NAMALWA (cell line): ENCODE results near the gene IGSF9B.
"Not testable (repeated sequence)": the region's sequence is repeated elsewhere in the genome, so short reads cannot be mapped to it uniquely, and the experiment has no call there.

Experiments used
- DNase-seq: peaks from one replicate; pipeline ENCODE4 v3.0.0-alpha.2; 2015; ENCODE audit warnings: low spot score

IGSF9B gene, protein sequence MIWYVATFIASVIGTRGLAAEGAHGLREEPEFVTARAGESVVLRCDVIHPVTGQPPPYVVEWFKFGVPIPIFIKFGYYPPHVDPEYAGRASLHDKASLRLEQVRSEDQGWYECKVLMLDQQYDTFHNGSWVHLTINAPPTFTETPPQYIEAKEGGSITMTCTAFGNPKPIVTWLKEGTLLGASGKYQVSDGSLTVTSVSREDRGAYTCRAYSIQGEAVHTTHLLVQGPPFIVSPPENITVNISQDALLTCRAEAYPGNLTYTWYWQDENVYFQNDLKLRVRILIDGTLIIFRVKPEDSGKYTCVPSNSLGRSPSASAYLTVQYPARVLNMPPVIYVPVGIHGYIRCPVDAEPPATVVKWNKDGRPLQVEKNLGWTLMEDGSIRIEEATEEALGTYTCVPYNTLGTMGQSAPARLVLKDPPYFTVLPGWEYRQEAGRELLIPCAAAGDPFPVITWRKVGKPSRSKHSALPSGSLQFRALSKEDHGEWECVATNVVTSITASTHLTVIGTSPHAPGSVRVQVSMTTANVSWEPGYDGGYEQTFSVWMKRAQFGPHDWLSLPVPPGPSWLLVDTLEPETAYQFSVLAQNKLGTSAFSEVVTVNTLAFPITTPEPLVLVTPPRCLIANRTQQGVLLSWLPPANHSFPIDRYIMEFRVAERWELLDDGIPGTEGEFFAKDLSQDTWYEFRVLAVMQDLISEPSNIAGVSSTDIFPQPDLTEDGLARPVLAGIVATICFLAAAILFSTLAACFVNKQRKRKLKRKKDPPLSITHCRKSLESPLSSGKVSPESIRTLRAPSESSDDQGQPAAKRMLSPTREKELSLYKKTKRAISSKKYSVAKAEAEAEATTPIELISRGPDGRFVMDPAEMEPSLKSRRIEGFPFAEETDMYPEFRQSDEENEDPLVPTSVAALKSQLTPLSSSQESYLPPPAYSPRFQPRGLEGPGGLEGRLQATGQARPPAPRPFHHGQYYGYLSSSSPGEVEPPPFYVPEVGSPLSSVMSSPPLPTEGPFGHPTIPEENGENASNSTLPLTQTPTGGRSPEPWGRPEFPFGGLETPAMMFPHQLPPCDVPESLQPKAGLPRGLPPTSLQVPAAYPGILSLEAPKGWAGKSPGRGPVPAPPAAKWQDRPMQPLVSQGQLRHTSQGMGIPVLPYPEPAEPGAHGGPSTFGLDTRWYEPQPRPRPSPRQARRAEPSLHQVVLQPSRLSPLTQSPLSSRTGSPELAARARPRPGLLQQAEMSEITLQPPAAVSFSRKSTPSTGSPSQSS (N-terminal part only)

DNA sequence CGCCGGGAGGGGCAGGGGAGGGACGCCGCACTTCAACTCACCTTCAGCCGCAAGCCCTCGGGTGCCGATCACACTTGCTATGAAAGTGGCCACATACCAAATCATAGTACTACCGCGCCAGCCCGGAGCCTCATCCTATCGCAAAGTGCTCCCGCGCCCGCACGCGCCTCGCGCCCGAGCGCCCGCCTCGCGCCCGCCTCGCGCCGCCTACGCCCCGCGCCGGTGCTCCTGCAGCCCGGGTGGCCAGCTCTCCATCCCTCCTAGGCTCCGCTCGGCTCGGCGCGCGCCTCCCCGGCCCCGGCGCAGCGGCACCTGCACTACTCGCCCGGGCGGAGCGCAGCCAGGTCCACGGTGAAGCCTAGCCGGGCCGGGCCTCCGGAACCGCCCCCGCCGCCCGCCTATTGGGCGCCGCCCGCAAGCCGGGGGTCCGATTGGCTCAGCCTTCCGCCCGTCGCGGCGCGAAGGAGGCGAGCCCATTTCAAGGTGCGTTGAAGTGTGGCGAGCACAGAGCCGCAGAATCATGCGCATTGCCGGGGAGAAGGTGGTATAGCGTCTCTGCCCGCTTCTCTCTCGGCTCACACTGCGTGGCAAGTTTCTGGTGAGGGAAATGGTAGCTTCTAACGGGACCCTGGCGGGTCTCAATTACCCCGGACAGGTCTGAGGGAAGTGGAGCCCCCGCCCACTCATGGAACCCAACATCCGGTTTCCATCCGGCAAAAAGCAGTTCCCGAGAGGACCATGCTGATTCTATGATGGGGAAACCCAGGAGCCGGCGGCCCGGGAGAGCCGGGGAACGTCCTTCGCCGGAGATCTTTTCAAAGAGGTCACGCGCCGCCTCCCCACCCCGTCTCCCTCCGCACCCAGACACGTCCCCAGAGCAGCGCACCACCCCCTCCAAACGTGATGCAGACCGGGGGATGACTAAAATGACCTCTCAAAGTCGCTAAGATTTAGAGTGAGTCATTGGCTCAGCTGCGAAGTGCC, at the start of gene IGSF9B:
IGSF9B (minus strand) TSS at position 319 of the 984 bp plus-strand sequence; CDS start at position 105, 214 bp downstream.
- DNase-seq: peak; percentile 75

DNA sequence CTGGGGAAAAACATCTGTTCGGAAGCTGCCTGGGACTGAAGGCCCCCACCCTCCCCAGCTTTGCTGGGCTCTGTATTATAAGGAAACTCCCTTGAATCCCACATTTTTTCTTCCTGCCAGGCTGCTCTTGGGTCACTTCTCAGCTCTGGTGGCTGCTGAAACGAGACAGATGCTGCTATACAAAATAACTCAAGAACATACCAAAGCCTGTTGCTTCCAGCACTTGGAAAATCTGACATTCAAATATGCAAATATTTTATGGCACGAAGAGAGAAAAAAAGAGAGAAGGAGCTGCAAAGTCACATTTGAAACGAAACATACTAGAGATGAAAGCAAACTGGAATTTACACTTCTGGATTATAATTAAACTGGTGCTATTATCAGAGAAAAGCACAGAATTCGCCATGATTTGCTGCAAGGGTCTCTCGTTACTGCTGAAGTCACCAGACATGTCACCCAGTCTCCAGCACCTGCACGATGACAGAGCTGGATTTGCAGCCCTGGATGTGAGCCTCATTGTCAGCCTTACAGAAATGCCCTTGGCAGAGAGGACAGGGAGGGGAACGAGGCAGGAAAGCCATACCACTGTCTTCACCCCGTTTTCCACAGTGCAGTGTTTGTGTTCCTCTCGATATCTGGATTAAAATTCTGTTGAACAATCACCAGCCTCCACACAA, 47.9 kb upstream of the IGSF9B start:
- no peak for DNase-seq

DNA sequence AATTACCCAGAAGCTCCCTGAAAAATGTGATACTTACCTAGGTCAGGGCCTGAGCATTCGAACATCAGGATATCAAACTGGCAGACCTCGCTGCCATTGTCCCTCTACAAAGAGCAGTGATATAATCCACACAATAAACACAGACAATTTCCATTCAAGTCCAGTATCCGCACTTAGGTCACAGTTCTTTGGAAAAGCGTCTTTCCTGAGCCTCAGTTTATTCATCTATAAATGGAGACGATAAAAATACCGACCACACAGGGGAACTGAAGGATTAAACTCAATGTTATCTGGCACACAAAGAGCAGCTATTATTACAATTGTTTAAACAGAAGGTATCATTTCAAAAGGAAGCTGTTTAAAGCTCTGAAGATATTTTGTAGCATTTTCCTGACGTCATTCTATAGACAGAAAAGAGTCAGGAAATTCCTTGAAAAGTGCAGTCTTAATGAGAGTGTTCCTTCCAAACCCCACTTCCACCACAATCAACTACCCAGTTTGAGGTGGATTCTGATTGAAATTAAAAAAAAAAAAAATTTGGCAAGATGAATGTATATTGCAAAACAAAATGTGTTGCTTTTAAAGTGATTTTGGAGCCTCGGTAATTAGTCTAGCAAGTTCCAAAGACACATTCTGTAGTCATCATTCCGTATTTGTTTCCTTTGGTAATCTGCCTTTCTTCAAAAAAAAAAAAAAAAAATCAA, 47.2 kb upstream of the IGSF9B start:
- DNase-seq: no peak

DNA sequence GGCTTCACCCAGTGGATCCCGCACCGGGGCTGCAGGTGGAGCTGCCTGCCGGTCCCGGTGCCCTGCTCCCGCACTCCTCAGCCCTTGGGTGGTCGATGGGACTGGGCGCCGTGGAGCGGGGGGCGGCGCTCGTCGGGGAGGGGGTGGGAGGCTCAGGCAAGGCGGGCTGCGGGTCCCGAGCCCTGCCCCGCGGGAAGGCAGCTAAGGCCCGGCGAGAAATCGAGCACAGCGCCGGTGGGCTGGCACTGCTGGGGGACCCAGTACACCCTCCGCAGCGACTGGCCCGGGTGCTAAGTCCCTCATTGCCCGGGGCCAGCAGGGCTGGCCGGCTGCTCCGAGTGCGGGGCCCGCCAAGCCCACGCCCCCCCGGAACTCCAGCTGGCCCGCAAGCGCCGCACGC, 46.1 kb upstream of the IGSF9B start:
- not testable (repeated sequence) for DNase-seq

DNA sequence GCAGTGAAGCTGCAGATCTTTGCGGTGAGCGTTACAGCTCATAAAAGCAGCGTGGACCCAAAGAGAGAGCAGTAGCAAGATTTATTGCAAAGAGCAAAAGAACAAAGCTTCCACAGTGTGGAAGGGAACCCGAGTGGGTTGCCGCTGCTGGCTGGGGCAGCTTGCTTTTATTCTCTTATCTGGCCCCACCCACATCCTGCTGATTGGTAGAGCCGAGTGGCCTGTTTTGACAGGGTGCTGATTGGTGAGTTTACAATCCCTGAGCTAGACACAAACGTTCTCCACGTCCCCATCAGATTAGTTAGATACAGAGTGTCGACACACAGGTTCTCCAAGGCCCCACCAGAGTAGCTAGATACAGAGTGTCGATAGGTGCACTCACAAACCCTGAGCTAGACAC, 45.6 kb upstream of the IGSF9B start:
- DNase-seq: not testable (repeated sequence)

DNA sequence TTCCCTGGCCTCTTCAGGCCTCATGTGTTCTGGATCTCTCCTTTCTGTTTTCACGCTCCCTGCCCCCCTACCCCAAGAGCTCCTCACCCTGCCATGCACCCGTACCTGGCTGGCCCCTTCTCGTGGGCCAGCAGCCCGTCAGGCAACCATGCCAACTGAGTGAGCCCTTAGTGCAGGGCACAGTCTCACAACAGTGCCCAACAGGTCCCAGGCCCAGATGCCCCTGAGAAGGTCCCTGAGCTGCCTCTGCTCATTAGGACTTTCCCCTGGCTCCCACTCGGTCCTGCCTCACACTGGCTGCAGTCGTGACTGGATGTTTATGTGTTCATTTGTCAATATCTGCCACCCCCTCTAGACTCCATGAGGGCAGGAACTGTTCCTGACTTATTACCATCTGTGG, 44.8 kb upstream of the IGSF9B start:
- DNase-seq: no peak

DNA sequence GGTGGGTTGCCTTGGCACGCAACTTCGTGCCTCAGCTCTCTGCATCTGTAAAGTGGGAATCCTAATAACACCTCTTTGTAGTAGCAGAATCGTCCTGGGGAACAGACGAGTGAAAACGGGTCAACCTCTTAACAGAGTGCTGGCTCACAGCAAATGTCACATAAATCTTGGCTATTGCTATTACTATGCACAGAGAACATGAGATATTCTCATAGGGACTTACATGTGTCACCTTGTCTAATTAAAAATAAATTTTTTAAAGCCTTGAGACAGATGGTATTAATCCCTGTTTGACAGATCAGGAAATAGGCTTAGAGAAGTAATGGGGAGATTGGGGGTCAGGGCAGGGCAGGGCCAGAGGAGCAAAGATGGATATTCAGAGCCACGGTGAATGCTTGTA, 44.3 kb upstream of the IGSF9B start:
- DNase-seq: no peak

DNA sequence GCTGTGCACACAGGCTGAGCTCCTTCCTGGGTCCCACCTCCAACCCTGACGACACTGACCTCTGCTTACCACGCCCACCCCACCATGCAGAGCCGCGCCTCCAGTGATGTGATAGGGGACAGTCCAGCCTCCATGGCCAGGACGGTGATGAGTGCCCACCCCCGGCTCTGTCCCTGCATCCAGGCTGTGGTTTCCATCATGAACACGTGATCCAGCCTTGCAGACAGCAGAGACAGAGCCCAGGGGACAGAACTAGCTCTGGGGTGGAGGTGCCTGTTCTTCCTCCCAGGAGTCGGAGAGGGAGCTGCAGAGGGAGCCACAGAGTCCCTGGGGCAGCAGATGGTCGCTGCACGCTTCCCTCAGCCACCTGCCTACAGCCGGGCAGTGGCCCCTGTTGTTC, 42.6 kb upstream of the IGSF9B start:
- no peak for DNase-seq

DNA sequence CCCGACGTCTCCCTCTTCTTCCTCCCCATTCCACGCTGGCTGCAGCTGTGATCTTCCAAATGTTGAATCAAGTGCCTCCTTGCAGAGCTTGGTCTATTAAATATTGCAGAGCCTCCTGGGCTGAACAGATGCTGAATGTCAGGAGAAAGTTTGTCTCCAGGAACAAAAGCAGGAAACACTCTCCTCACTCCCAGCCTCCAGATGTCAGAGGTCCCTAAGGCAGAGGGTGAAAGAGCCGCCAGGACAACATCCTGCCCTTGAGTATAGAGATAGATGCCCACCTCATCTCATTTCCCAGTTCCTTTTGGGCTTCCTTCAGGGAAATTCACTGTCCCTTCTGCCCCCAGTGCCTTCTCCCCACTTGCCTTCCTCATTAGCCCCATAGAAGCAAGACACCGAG, 40.8 kb upstream of the IGSF9B start:
- no peak for DNase-seq

DNA sequence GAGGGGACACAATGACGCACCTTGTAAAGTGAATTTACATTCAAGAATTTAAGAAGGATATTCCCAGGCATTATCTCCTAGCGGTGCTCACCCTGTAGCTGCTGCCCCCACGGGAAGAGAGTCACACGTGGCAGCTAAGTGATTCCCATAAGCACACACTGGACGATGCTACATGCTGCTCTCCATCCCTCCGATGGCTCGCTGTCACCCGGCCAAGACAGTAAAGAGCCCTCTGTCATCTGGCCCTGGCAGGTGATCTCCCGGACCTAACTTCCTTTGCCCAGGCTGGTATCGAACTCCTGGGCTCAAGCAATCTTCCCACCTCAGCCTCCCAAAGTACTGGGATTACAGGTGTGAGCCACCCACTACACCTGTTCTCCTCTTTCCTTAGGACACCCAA, 39.9 kb upstream of the IGSF9B start:
- no peak for DNase-seq

DNA sequence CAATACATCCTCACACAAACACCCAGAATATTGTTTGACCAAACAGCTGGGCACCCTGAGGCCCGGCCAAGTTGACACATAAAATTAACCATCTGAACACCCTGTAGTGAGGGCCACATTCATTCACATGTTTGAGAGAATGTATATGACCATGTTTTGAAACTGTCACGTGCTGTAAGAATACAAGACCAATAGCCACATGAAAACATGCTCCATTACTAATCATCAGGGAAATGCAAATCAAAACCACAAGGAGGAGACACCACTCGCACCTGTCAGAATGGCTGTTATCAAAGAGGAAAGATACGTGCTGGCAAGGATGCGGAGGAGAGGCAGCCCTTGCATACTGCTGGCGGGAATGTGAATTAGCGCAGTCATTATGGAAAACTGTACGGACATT, 38.3 kb upstream of the IGSF9B start:
- DNase-seq: peak; percentile 32

DNA sequence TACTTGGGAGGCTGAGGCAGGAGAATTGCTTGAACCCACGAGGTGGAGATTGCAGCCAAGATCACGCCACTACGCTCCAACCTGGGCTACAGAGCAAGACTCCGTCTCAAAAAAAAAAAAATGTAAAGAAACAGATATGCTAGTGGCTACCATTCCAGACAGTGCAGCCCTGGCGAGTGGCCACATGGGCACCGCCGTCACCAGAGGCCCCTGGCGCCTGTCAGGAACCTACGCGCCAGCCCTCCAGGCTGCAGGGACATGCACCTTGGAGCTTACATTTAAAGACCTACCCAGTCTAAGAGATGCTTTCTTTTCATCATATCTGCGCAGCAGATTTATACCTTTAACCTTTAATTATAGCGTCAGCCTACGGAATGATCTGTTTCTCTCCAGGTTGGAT, 37.2 kb upstream of the IGSF9B start:
- DNase-seq: no peak

DNA sequence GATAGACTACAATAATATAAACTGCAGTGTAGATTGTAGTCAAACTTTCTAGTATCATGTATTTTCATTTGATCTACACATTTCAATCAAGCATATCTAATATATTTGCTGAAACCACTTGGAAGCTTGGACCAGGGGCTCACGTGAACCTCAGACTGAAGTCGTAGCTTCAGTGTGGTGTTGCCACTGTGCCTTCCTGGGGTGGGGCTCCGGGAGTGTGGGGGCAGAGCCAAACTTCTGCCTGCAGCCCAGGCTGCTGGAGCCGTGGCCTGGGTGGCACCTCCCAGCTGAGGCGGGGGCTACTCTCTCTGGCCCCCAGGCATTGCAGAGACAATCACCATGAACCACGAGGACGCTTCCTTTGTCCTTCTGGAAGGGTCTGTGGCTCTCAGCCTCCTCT, 36.3 kb upstream of the IGSF9B start:
- DNase-seq: no peak

DNA sequence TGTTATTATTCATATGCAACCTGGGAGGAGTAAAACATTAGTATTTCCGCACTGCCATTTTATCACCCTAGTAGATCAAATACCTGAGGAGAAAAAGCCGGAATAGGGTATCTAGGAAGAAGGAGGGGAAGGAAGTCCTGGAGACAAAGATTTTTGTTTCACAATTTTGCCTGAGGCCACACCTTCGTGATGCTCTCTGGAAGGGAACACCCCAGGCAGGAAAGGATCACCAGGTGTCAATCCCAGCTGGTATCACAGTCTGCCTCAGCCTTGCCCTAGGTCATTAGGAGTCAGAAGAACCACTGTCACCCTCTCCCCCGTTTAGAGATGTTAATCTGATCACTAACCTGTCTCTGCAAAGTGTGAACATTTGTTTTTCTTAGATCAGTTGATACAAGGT, 35.4 kb upstream of the IGSF9B start:
- no peak for DNase-seq

DNA sequence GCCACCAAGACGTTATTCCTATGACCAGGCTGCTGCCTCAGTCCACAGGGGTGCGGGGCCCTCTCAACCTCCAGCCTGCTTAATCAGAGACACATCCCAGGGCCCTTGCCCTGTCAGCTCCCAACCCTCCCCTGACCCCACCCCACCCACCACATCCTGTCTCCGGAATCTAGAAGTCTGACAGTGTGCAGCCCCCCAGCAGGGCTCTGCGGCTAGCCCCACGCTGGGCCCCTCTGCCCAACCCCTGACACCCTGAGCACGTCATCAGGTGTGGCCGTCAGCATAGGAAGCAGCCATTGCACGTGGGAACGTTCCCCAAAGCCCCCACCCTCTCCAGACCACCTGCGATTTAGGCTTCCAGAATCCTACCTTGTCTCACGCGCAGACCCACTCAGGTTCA, 34.3 kb upstream of the IGSF9B start:
- no peak for DNase-seq

DNA sequence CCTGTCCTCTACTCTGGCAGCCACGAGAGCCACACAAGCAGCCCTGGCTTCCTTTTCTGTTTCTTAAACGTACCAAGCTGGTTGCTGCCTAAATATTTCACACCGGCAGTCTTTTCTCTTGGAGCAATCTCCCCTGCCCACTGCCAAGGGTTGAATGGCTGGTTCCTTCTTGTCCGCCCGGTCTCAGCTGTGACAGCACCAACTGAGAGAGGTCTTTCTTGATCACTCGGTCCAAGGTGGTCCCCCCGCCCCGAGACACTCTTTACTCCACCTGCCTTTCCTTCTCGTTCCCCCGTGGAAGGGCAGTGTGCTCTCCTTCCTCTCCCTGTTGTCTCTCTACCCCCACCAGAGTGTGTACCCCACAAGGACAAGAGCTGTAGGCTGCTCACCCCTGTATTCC, 33.7 kb upstream of the IGSF9B start:
- DNase-seq: no peak

DNA sequence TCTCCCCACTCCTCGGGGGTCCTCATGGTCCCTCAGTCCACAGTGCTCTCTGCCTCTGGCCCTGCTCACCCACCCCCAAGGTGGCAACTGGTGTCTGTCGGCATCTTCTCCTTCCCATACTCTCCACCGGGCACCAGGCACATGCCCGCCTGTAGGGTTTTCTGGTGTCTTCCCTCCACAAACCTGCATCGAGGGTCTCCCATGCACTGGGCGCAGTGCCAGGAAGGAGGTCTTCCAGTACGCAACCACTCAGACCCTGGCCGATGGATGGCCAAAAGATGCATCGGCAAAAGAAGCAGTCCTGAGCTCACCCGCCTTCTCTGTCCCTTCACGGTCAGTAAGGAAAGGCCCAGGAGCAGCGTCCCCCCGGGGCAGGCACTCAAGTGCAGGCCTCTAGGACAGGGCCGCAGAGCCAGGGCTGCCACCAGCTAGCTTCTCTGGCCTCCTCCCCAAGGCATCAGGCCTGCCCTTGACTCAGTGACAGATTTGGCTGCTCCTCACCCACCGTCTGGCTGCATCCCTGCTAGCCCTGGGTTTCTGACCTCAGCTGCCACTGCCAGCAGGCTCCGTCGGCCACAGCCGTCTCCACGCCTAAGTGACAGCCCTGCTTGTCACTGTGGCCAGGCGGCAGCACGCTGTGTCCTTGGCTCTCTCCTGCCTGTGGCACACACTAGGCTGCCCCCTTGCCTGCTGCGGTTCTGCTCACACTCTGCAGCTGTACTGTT, 32.1 kb upstream of the IGSF9B start:
- no peak for DNase-seq

DNA sequence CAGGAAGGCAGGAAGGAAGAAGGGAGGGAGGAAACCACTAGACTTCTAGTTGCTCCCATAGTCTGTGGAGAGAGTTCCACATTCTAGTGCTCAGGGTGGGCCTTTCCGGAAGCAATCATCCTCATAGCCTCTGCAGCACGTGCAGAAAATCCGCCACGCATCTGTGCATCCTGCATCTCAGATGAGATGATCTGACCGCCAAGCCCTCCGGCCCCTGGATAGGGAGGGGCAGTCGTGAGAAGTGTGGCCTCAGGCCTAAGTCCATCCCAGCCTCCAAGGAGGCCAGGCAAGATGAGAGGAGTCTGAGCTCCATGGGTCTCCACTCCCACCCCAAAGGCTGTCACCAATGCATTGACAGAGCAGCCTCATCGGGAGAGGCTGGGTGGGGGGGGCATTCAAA, 30.4 kb upstream of the IGSF9B start:
- no peak for DNase-seq
